ENCODE data around the gene TCP11X2. TPM values are rescaled to one million over a fixed set of nuclear protein-coding genes. Genes with fewer than 3 reads are reported as not detected.
A peak's percentile ranks its signal among the peaks of the same experiment; 100 is the strongest.

Gene TCP11X2
- total and polyA plus RNA-seq, 2 of the 4 experiments (the other 2 are of a cell fraction) = not detected

DNA sequence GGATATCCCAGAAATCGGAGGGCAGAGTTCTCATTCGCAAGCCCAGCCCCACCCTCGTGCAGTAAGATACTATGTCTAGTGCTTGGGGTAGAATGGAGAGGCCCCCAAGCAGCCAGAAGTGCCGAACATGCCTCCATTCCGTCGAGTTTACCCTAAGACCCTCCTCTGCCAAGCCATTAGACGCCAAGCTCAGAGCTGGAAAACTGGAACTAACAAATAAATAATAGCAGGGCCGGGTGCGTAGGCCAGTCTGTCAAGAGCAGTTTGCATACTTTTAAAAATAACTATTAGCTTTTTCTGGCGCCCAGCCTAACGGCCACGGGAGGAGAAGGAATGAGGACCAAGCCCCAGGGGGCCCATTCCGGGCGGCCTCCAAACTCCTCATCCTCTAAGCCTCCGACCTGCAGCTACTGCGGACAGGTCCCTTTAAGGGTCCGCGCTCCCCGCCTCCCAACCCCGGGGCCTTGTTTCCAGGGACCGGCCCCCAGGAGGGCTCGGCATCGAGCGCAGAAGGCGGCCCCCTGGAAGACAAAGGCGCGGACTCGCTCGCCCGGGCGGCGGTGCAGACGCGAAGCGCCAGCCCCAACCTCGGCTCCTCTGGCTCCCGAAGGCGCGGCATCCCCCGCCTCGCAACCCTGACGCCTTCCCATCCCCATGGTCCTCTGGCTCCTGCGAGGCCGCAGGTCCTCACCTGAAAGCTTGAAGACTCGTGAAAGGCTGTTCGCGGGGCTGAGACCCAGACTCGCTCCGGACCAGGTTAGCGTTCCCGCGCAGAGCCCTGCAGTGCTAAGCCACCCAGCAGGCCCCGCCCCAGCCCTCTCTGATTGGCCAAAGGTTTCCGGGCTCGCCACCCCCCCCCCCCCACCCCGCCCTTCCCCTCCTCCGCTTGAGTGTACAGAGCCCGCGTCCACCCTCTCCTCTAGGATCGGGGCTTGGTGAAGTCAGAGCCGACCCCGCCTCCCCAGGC is 44.6 kb upstream of the TCP11X2 start, which contains the start of gene TMSB15A:
Gene TMSB15A (minus strand): TSS at position 765 of the 967 bp plus-strand sequence.
- DNase-seq (peak; percentile 28), ATAC-seq (ENCODE audit: low read depth) (peak; percentile 97)
- in situ Hi-C loops (cut with MboI; ENCODE audit: low sequenced_read_pairs) = no loop called here
- no peaks in the 10 kb centered on the region for H3K4me1 ChIP-seq (ENCODE audit: control insufficient read depth, insufficient read depth, low read length)
- H2AFZ ChIP-seq (replicated peaks; ENCODE audit: low read length, poor library complexity) = peak within 1 kb of the TSS; percentile 90
- no peak for TF ChIP-seq RFX5 (IDR thresholded peaks at IDR 0.05; ENCODE audit: low read depth, low read length)
- TF ChIP-seq, protein P1, sequence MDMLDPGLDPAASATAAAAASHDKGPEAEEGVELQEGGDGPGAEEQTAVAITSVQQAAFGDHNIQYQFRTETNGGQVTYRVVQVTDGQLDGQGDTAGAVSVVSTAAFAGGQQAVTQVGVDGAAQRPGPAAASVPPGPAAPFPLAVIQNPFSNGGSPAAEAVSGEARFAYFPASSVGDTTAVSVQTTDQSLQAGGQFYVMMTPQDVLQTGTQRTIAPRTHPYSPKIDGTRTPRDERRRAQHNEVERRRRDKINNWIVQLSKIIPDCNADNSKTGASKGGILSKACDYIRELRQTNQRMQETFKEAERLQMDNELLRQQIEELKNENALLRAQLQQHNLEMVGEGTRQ (IDR thresholded peaks at IDR 0.05; ENCODE audit: low read depth, low read length) = no peak
- TF ChIP-seq RAD21 (IDR thresholded peaks at IDR 0.05; ENCODE audit: low read length) = no peak
- TF ChIP-seq CEBPB (IDR thresholded peaks at IDR 0.05; ENCODE audit: low read depth, low read length) = no peak
- TF ChIP-seq NFE2L2 (IDR thresholded peaks at IDR 0.05; ENCODE audit: low read depth, low read length) = no peak
- no peak for TF ChIP-seq MAZ (IDR thresholded peaks at IDR 0.05; ENCODE audit: borderline replicate concordance, low read depth, low read length)
- TF ChIP-seq MAFK (IDR thresholded peaks at IDR 0.05; ENCODE audit: low read depth, low read length) = no peak
- TF ChIP-seq MXI1 (IDR thresholded peaks at IDR 0.05; ENCODE audit: borderline replicate concordance, low read depth, low read length) = no peak
- no peak for TF ChIP-seq FOS (IDR thresholded peaks at IDR 0.05; ENCODE audit: low read depth, low read length)
- no peak for TF ChIP-seq POLR2A (IDR thresholded peaks at IDR 0.05; ENCODE audit: low read depth, low read length)
- TF ChIP-seq BHLHE40 (IDR thresholded peaks at IDR 0.05; ENCODE audit: low read depth, low read length) = no peak
- TF ChIP-seq RCOR1 (IDR thresholded peaks at IDR 0.05; ENCODE audit: insufficient replicate concordance, low read length) = no peak
- TF ChIP-seq CHD1 (IDR thresholded peaks at IDR 0.05; ENCODE audit: low read depth, low read length) = no peak
- TF ChIP-seq, protein P2, sequence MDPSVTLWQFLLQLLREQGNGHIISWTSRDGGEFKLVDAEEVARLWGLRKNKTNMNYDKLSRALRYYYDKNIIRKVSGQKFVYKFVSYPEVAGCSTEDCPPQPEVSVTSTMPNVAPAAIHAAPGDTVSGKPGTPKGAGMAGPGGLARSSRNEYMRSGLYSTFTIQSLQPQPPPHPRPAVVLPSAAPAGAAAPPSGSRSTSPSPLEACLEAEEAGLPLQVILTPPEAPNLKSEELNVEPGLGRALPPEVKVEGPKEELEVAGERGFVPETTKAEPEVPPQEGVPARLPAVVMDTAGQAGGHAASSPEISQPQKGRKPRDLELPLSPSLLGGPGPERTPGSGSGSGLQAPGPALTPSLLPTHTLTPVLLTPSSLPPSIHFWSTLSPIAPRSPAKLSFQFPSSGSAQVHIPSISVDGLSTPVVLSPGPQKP (IDR thresholded peaks at IDR 0.05; ENCODE audit: borderline replicate concordance, low read depth, low read length) = no peak
- TF ChIP-seq SMC3 (IDR thresholded peaks at IDR 0.05; ENCODE audit: low read depth, low read length) = no peak
- no peak within 1 kb of the TSS for H2BK5ac ChIP-seq (ENCODE audit: low read depth, low read length, poor library complexity, severe bottlenecking)
- no peak within 1 kb of the TSS for H3K4ac ChIP-seq (ENCODE audit: low read depth, low read length)
- no peak within 1 kb of the TSS for H3K14ac ChIP-seq (replicated peaks; ENCODE audit: low read depth, low read length)
- no peak within 1 kb of the TSS for H4K8ac ChIP-seq (ENCODE audit: low read depth in 2 of 2, low read length in 2 of 2)
- H3K23ac ChIP-seq (ENCODE audit: low read depth, low read length) = no peak within 1 kb of the TSS
- no peak within 1 kb of the TSS for H3K18ac ChIP-seq (ENCODE audit: low read depth, low read length)
- H3K36me3 ChIP-seq (ENCODE audit: control insufficient read depth, insufficient read depth, low read length) = no peaks in the 10 kb centered on the region
- no peak within 1 kb of the TSS for H3K56ac ChIP-seq (ENCODE audit: extremely low read depth, insufficient read depth, low read length)
- peak within 1 kb of the TSS; percentile 46 for H3K9ac ChIP-seq (ENCODE audit: low read depth, low read length)
- no peak within 1 kb of the TSS for H2AK9ac ChIP-seq (replicated peaks; ENCODE audit: low read depth, low read length, poor library complexity)
- H3K79me1 ChIP-seq (ENCODE audit: low read depth in 1 of 2, low read length in 2 of 2) = no peaks in the 10 kb centered on the region
- no peak within 1 kb of the TSS for H2BK20ac ChIP-seq (ENCODE audit: low read depth, low read length)
- WGBS, 2 experiments (ENCODE audit: extremely low coverage in 2 of 2, insufficient read length in 1 of 2) = 22% methylated on average over 10 of the region's 62 CpGs; no CpG with 5 or more reads in 1 of the 2 experiments
- H3K27me3 ChIP-seq (ENCODE audit: control insufficient read depth, insufficient read depth, low read length) = no peaks in the 10 kb centered on the region; the same call in 1 of the 2 replicates
- no peak within 1 kb of the TSS for H2BK15ac ChIP-seq (ENCODE audit: low read depth, low read length)
- intact Hi-C loops (cut with micrococcal nuclease) = loop anchor here (10.0 kb wide), 2 partner anchors 199 to 349 kb away; partner anchors contain the start of gene GPRASP2
- no peak within 1 kb of the TSS; the same call in 1 of the 2 replicates for H4K91ac ChIP-seq (ENCODE audit: insufficient read depth, low read depth, low read length)
- ChIA-PET CTCF (interaction anchor here (1.3 kb wide), 1 partner anchor 348 kb away, joined by 3 read pairs; no protein-coding TSS in a partner anchor), POLR2A (ENCODE audit: unreplicated experiment) (no interaction called here)
- H3K9me1 ChIP-seq (ENCODE audit: insufficient read depth, low read length) = no peaks in the 10 kb centered on the region
- BruUV-seq (replicated peaks) = no TSS peak
- H3K9me3 ChIP-seq (ENCODE audit: control insufficient read depth, insufficient read depth, low read length) = no peaks in the 10 kb centered on the region
- H3K4me2 ChIP-seq (ENCODE audit: low read depth, low read length) = peak within 1 kb of the TSS; percentile 86
- H4K5ac ChIP-seq (ENCODE audit: low read depth, low read length) = no peak within 1 kb of the TSS
- H4K20me1 ChIP-seq (ENCODE audit: insufficient read depth, low read length) = 0 out of 2 replicates have a peak, but pooled peaks cover 3% of the 10 kb centered on the region
- H2BK120ac ChIP-seq (ENCODE audit: low read depth, low read length) = no peak within 1 kb of the TSS
- H3K27ac ChIP-seq (ENCODE audit: insufficient read depth, low read length) = no peak within 1 kb of the TSS
- dilution Hi-C loops (cut with HindIII; ENCODE audit: low sequenced_read_pairs, unreplicated experiment) = no loop called here
- peak within 1 kb of the TSS; percentile 66 for H3K4me3 ChIP-seq (ENCODE audit: insufficient read depth, low read depth, low read length)
- no peak within 1 kb of the TSS for H2AK5ac ChIP-seq (ENCODE audit: low read depth, low read length)
